ENCODE data around the gene HSPBP1.

Gene HSPBP1

DNA sequence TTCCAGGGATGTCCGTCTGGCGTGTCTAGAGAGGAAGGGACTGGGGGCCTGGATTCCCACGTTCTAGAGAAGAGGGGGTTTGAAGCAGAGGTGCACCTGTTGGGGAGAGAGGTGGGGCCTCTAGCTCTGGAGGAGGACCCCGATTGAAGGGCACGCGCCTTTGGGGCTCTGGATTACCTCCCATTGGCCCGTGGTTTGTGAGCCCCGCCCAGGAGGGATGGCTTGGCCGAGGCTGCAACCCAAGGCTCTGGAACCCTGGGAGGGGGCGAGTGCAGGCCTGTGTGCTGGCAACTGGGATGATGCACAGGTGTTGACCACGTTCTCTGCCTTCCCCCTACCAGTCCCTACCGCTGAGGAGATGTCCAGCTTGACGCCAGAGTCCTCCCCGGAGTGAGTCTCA is 25.1 kb upstream of the HSPBP1 start:
- no peak for DNase-seq (ENCODE audit: low spot score)

DNA sequence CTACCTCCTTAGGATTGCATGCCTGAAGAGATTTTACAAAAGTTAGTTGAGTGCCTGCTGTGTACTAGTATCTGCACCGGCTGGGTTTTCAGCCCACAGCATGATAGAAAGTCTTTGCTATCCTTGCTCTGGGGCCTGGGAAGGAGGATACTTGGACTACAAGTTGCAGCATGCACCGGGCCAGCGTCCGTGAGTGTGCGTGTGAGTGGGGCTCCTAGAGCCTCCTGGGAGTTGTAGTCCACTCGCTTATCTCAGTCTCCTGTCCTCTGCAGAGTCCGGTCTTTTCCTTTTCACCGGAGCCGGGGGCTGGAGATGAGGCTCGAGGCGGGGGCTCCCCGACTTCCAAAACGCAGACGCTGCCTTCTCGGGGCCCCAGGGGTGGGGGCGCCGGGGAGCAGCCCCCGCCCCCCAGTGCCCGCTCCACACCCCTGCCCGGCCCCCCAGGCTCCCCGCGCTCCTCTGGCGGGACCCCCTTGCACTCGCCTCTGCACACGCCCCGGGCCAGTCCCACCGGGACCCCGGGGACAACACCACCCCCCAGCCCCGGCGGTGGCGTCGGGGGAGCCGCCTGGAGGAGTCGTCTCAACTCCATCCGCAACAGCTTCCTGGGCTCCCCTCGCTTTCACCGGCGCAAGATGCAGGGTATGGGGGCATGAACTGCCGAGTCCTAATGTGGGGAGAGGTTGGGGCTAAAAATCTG is 24.5 kb upstream of the HSPBP1 start:
- DNase-seq (ENCODE audit: low spot score): peak; percentile 48

DNA sequence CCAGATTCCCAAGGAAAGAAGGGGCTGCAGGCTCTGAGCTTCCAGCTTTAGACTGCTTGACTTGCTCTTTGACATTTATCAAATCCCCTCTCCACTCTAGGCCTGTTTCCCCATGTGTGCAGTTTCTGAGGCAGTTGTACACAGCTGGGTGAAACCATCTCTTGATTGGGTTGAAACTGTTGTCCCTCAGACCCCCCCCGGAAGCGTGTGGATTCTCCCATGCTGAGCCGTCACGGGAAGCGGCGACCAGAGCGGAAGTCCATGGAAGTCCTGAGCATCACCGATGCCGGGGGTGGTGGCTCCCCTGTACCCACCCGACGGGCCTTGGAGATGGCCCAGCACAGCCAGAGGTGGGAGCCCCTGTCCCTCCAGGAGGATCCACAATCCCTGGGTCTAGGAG is 23.6 kb upstream of the HSPBP1 start:
- no peak for DNase-seq (ENCODE audit: low spot score)

DNA sequence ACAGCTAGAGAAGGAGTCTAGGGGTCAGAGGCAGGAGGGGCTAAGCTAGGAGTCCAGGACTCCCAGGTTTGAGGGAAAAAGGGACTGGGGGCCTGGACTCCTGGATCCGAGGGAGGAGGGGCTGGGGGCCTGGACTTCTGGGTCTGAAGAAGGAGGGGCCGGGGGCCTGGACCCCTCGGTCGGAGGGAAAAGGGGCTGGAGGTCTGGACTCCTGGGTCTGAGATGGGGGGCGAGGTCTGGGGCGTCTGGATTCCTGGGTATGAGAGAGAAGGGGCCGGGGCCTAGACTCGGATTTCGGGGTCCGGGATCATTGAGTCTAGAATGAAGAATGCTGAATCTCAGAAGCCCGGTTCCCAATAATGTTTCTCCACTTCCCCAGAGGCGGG is 22.4 kb upstream of the HSPBP1 start:
- no peak for DNase-seq (ENCODE audit: low spot score)

DNA sequence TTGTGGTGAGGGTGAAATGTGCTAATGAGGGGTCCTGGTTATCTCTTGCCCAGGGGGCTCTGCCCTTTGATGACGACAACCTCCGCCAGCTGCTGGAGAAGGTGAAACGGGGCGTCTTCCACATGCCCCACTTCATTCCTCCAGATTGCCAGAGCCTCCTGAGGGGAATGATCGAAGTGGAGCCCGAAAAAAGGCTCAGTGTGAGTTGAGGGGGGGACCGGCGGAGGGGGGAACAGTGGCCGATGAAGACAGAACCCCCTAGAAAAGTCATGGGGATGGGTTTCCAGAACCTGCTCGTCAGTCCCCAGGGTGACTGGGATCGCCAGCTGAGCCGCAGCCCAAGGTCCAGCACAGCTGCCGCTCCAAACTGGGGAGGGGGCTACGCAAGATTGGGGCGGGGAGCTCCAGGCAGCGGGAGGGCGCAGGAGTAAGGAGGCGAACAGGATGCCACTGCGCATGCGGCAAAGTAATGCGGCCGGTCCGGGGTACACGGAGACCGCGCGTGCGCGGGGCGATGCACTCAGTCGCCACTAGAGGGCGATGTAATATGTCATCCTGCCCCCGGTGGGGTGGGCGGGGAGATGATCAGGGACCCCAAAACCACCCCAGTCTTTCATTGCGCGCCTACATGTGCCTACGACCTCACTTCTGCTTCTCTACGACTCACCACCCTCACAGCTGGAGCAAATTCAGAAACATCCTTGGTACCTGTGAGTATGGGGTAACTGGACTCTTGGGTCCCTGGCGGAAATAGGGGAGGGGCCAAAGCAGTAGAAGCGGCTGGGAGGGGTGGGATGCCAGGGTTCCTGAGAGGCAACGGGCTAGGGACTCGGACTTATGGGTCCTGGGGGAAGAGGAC is 21.8 kb upstream of the HSPBP1 start:
- DNase-seq (ENCODE audit: low spot score): peak; percentile 99

DNA sequence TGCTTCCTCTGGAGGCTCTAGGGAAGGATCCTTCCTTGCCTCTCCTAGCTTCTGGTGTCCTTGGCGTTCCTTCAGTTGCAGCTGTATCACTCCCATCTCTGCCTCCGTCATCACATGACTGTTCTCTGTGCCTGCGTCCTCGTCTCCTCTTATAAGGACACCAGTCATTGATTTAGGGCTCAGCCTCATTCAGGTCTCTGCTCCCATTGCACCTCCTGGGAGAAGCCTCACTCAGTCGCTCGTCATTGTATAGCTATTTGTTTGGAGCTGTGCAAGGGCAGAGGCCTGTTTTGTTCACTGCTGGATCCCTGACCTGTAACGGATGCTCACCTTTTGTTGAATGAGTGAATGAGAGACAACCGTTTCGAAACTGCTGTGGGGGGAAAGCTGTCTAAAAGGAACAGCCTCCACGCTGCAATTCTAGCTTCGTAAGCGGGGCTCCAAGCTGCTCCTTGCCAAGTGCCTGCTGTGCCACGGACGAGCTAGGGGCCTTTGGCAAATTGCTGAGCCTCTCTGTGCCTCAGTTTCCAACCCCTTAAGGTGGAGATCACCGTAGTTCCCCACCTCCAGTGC is 21.1 kb upstream of the HSPBP1 start:
- DNase-seq (ENCODE audit: low spot score): no peak

DNA sequence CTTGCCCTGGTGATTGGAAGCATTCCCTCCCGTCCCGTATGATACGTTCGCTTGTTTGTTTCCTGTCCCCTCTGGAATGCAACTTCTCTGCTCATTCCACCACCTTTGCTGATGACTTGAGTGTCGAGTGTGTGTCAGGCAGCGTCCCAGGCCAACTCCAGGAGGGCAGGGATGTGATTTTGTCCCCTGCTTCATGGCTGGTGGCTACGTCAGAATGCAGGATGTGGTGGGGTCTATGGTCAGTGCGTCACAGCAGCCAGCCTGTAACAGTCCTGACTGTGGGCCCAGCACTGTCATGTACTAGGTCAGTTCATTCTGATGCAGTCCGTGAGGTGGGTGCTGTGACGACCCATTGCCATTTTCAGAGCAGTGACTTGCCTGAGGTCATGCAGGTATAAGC is 20.1 kb upstream of the HSPBP1 start:
- DNase-seq (ENCODE audit: low spot score): no peak

DNA sequence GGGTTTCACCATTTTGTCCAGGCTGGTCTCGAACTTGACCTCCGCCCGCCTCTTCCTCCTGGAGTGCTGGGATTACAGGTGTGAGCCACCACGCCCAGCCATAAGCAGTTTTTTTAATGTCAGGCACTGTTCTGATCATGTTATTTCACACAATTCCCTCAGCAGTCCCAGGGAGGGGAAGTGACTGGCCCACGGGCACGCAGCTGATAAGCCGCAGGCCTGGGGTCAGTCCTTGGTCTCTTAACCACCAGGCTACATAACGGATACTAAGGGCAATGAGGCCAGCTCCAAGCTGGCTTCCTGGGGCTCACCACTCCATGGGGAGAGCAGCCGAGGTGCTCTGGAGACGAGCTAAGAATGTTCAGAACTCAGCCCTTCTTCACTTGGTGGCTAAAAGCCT is 17.4 kb upstream of the HSPBP1 start:
- no peak for DNase-seq (ENCODE audit: low spot score)

DNA sequence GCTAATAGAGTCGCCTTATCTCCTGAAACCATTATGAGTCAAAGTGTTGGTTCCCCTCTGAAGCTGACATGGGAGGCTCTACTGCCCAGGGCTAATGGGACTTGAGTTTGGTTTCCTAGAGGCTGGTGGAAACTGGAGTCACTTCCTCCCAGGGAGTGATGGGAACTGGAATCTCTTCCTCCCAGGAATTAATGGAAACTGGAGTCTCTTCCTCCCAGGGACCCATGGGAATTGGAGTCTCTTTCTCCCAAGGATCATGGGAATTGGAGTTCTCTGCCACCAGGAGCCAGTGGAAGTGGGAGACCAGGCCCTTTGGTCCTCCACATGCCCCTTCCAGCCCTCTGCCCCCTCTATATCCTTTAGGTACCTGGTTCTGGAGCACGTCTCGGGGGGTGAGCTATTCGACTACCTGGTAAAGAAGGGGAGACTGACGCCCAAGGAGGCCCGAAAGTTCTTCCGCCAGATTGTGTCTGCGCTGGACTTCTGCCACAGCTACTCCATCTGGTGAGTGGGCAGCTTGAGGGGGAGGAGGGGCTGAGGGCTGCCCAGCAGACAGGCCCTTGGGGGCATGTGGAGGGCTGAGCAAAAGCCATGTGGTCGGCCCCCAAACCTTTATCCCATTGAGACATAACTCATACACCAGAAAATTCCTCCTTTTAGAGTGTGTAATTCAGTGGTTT is 9.3 kb upstream of the HSPBP1 start:
- no peak for DNase-seq (ENCODE audit: low spot score)

DNA sequence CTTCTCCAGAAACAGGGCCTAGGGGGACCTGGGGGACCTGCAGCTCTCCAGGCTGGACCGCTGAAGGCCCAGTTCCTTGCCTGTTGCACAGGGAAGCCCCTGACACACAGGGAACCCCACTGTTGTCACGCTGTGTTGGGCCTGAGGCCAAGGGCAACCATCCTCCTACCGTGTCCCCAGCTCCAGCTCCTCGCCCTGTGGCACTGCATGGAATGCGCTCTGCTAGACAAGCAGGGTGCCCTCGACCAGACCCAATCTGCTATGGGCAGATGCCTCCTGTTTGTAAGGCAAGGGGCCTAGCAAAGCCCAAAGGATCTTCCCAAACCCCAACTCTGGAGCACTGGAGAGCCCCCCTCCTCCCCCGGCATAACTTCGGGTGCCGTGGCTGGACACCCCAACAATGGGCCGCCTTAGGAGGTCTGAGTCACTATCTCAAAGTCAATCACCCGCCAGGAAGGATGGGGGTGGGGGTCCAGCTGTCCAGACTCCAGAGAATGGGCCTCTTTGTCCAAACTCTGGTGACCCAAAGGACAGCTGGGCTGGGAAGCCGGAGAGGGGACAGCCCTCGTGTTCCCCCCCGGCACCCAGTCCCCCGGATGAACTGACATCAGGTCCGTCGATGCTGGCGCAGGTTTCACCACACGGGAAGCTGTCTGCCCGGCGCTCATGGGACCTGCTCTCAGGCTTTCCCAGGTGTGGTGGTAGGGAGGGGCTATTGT is 7.6 kb upstream of the HSPBP1 start:
- no peak for DNase-seq (ENCODE audit: low spot score)

DNA sequence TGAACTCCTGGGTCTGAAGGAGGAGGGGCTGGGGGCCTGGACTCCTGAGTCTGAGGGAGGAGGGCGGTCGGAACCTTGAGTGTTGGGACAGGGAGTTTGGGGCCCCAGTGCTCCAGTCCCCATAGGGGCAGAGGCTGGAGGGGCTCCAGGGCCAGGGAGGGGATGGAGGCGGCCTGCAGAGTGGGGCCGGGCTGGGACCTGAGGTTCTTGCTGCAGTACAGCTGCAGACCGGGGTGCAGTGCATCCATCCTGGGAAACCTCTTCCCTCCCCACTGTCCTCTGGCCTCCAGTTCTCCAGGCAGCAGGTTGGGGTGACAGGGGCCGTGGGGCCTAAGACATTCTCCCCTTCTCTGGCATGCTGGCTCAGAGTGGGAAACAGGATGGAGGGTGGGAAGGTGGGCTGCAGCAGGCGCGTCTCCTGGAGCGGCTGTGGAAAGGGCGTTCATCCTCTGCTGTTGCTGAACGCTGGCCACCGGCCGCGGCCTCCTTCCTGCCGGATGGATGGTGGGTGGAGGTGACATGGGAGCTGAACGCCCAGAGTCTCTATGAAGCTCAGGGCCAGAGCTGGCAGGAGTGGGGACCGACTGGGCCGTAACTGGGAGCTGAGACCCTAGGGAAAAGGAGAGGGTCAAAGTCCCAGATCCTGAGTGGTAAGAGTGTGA is 5.5 kb upstream of the HSPBP1 start:
- no peak for DNase-seq (ENCODE audit: low spot score)

DNA sequence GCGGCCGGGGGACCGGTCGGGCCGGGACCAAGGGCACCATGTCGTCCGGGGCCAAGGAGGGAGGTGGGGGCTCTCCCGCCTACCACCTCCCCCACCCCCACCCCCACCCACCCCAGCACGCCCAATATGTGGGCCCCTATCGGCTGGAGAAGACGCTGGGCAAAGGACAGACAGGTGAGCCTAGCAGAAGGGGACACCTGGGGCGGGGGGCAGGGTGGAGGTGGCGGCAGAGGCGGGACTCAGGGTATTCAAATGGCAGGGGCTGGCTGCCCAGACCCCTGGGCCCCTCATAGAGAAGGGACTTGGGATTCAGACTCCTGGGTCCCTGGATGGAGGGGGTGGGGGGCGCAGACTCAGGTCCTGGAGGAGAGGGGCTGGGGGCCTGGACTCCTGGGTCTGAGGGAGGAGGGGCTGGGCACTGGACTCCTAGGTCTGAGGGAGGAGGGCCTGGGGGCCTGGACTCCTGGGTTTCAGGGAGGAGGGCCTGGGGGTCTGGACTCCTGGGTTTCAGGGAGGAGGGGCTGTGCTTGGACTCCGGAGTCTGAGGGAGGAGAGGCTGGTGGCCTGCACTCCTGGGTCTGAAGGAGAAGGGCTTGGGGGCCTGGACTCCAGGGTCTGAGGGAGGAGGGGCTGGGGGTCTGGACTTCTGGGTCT is 4.6 kb upstream of the HSPBP1 start:
- no peak for DNase-seq (ENCODE audit: low spot score)

DNA sequence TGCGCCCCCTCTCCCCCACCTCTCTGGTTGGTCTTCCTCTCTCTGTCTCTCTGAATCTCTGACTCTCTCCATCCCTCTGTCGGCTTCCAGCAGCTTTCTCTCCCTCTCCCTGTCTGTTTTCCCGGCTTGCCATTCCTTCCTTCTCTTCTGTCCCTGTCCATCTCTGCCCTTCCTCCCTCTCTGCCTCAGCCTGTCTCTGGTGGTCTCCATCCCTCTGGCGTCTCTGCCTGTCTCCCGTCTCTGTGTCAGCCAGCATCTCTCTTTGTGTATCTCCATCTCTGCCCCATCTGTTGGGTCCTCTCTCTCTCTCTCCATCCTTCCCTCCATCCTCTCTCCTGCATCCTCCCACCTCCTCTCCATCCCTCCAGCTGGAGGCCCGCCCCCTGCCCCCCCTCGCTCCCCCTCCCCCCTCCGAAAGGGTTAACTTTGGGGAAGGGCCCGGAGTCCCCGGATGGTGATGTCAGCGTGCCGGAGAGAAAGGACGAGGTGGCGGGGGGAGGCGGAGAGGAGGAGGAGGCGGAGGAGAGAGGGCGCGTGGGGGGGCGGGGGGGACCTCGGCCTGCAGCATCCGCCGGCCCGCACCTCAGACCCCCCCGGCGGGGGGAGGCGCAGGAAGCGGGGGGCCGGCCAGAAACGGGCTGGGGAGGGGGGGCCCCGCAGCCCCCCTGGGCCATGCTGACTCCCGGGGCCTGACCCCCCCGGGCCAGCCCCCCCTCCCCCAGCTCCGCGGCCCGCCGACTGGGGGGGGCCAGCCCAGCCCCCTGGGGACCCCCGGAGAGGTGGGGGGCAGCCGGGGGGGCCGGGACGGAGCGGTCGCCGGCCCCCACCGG is 3.9 kb upstream of the HSPBP1 start, which contains the start of gene BRSK1:
Gene BRSK1, plus strand, starts transcription at position 450 of the 830 bp plus-strand sequence. CDS start 446 bp downstream, outside the sequence.
- DNase-seq (ENCODE audit: low spot score): no peak

DNA sequence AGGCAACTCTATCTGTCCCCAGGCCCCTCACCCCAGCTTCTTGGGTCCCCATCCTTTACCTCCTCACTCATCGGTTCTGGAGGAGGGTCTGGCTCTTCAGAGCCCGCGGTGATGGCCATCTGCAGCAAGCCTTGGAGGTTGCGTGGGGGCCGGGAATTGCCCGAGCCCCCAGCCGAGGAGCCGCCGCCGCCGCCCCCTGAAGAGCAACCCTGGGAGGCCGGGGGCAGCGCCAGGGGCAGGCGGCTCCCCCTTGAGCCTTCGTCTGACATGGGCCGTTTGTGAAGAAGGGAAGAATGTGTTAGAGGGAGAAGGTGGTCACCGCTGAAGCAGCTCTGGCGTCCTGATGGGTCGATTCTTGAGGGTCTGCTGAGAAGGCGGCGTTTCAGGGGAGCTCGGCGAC is 570 bp downstream of the HSPBP1 start:
- DNase-seq (ENCODE audit: low spot score): no peak

DNA sequence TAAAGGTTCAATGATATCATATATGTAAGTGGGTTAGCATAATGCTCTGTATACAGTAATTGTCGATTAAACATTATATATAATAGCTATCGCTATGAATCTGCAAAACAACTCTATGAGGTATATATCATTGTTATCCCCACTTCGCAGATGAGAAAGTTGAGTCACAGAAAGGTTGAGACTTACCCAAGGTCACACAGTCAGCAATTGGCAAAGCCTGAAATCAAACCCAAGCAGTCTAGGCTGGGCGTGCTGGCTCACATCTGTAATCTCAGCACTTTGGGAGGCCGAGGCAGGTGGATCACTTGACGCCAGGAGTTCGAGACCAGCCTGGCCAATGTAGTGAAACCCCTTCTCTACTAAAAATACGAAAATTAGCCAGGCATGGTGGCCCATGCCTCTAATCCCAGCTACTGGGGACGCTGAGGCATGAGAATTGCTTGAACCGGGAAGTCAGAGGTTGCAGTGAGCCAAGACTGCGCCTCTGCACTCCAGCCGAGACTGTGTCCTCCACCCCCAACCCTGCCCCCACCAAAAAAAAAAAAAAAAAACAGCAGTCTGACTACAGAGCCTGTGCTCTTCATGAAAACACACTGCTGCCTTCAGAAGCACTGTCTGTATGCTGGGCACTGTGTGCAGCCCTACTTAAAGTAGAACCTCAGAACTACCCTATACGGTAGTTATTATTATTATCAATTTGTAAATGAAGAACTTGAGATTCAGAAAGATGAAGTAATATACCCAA is 1.3 kb downstream of the HSPBP1 start:
- no peak for DNase-seq (ENCODE audit: low spot score)

DNA sequence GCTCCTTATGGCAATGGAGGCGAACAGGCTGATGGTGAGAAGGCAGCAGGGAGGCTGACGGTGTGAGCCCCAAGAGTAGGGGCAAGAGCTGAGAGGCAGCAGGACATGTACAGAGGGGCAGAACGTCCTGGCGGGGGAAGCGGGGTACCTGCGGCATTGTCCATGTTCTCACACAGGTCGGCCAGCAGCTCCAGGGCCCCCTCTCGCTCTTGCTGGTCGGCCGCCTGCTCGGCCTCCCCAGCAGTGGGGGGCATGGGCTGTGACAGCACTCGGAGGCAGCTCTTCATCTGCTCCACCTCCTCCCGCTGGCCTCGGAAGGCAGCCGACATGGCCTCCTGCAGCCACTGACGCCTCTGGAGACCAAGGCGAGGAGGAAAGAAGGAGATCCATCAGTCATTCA is 2.4 kb downstream of the HSPBP1 start:
- no peak for DNase-seq (ENCODE audit: low spot score)

DNA sequence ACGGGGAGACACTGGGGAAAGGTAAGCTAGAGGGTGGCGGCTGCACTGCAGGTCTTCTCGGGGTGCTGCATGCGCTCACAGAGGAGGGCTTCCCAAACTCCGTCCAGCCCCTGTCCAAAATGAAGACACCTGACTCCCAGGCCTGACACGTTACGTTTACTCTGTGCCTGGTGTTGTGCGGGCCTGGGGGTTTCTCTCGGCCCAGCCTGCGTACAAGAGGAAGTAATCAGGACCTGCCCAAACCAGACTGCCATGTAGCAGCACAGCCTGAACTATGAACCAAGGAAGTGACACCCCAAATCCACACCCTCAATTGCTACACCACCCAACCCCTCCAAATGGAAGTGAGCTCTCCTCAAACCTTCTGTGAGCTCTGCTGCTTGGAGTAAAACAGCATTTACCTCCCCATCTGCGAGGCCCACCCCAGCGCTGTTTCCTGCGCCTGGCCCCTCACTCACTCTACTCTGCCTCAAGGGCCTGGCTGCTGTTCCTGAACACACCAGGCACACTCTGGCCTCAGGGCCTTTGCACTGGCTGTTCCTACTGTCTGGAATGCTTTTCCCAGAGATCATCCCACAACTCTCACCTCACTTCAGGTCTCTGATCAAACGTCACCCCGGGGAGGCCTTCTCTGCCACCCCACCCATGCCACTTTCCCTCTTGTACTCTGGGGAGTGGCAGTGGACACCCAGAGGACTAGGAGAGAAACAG is 3.0 kb downstream of the HSPBP1 start:
- peak; percentile 45 for DNase-seq (ENCODE audit: low spot score)
